HEK293T (cell line): ENCODE data around the gene CRTAP.

Source experiments
- CTCF ChIA-PET: fragments of 350-600 bp; formaldehyde crosslinking; extraction: SDS; loops from one replicate; lab custom pipeline; 2021; ENCODE audit warnings: antibody characterized with exemption, inconsistent platforms; lab: Yijun Ruan, JAX
- POLR2A ChIA-PET: fragments of 350-600 bp; formaldehyde crosslinking; extraction: SDS; loops from one replicate; lab custom pipeline; 2020; ENCODE audit warnings: antibody characterized with exemption, inconsistent platforms; lab: Yijun Ruan, JAX
- DNase-seq: peaks from one replicate; pipeline ENCODE4 v3.0.0; 2012; ENCODE audit warnings: mixed read lengths; ENCODE audit errors: extremely low spot score
- ARNT ChIP-seq: fragments of 450-650 bp; IDR thresholded peaks from 2 replicates; pipeline ENCODE4 v1.6.1; 2017; ENCODE audit warnings: mild to moderate bottlenecking
- BHLHE40 ChIP-seq: fragments of 450-650 bp; IDR thresholded peaks from 2 replicates; pipeline ENCODE4 v1.6.1; 2016; ENCODE audit warnings: mild to moderate bottlenecking, moderate library complexity, borderline replicate concordance
- CTBP1 ChIP-seq: fragments of 450-650 bp; IDR thresholded peaks from 2 replicates; pipeline ENCODE4 v1.6.1; 2016; ENCODE audit warnings: borderline replicate concordance
- ELF4 ChIP-seq: fragments of 450-650 bp; IDR thresholded peaks from 2 replicates; pipeline ENCODE4 v1.6.1; 2017; ENCODE audit warnings: antibody characterized with exemption
- FOXA1 ChIP-seq: fragments of 450-650 bp; IDR thresholded peaks from 2 replicates; pipeline ENCODE4 v1.6.1; 2016; ENCODE audit warnings: mild to moderate bottlenecking
- FOXK2 ChIP-seq: fragments of 450-650 bp; IDR thresholded peaks from 2 replicates; pipeline ENCODE4 v1.6.1; 2016; ENCODE audit warnings: mild to moderate bottlenecking
- FOXM1 ChIP-seq: fragments of 450-650 bp; IDR thresholded peaks from 2 replicates; pipeline ENCODE4 v1.6.1; 2017; ENCODE audit warnings: mild to moderate bottlenecking, borderline replicate concordance
- HDGF ChIP-seq: fragments of 450-650 bp; IDR thresholded peaks from 2 replicates; pipeline ENCODE4 v1.6.1; 2017; ENCODE audit warnings: antibody characterized with exemption, borderline replicate concordance
- L3MBTL2 ChIP-seq: fragments of 450-650 bp; conservative IDR thresholded peaks from 2 replicates; pipeline ENCODE4 v1.6.1; 2016; ENCODE audit warnings: mild to moderate bottlenecking
- LEF1 ChIP-seq: fragments of 450-650 bp; IDR thresholded peaks from 2 replicates; pipeline ENCODE4 v1.6.1; 2017; ENCODE audit warnings: mild to moderate bottlenecking, borderline replicate concordance
- NFRKB ChIP-seq: fragments of 450-650 bp; IDR thresholded peaks from 2 replicates; pipeline ENCODE4 v1.6.1; 2016; ENCODE audit warnings: mild to moderate bottlenecking, moderate library complexity
- SP1 ChIP-seq: fragments of 450-650 bp; IDR thresholded peaks from 2 replicates; pipeline ENCODE4 v1.6.1; 2017
- SUZ12 ChIP-seq: fragments of 450-650 bp; IDR thresholded peaks from 2 replicates; pipeline ENCODE4 v1.6.1; 2016; ENCODE audit warnings: mild to moderate bottlenecking
- TARDBP ChIP-seq: fragments of 450-650 bp; IDR thresholded peaks from 2 replicates; pipeline ENCODE4 v1.6.1; 2016
- ZNF384 ChIP-seq: fragments of 450-650 bp; IDR thresholded peaks from 2 replicates; pipeline ENCODE4 v1.6.1; 2016
- TF ChIP-seq, protein P1 (sequence below): fragments of 450-650 bp; IDR thresholded peaks from 2 replicates; pipeline ENCODE4 v1.6.1; 2016

CRTAP gene

DNA sequence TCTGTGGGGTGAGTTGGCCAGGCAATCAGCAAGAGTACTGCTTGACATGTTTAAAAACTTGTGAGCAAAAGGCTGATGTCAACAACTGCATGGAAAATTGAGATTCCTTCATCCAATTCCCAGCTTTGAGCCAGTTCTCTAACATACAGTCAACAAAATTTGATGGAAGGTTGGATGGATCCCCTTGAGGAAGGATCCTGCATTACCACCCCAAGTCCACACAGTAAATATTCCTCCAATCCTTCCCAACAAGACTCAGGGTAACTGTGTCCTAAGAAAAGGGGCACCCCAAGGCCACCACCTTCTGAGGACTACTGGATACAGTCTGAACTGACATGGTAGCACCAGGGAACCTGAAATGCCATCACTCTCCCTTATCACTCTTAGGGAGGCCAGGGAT lies 32.0 kb upstream of the CRTAP start:
- CTCF ChIA-PET = no interaction called here
- POLR2A ChIA-PET = no interaction called here
- no peak for DNase-seq
- TF ChIP-seq FOXM1 (no peak), FOXA1 (no peak), SUZ12 (no peak), SP1 (no peak), BHLHE40 (no peak), NFRKB (no peak), CTBP1 (no peak), L3MBTL2 (no peak), FOXK2 (no peak), LEF1 (no peak), TARDBP (no peak), HDGF (no peak), ELF4 (no peak)
- TF ChIP-seq, protein P1, sequence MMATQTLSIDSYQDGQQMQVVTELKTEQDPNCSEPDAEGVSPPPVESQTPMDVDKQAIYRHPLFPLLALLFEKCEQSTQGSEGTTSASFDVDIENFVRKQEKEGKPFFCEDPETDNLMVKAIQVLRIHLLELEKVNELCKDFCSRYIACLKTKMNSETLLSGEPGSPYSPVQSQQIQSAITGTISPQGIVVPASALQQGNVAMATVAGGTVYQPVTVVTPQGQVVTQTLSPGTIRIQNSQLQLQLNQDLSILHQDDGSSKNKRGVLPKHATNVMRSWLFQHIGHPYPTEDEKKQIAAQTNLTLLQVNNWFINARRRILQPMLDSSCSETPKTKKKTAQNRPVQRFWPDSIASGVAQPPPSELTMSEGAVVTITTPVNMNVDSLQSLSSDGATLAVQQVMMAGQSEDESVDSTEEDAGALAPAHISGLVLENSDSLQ = no peak

DNA sequence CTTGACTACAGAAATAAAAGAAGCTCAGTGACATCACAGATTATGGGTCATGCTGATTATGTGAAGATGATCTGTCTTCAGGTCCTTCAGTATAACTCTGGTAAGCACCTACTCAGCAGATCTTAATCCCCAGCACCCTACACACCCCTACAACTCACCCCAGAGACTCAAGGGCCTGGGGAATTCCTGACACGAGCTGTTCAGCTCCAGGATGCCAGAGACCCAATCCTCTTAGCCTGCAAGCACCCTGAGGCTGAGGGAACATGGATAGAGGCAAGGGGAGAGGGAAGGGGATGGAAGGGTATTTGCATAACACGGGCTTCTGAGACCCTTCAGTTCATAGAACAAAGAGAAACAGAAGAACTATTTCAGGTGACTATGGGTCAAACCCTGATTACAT lies 29.9 kb upstream of the CRTAP start:
- TF ChIP-seq LEF1 = no peak
- no peak for TF ChIP-seq ELF4
- TF ChIP-seq, protein P1 = no peak
- no peak for TF ChIP-seq NFRKB
- no peak for TF ChIP-seq FOXM1
- TF ChIP-seq ARNT = no peak
- TF ChIP-seq FOXA1 = no peak
- no peak for TF ChIP-seq SUZ12
- no peak for TF ChIP-seq TARDBP
- no peak for TF ChIP-seq ZNF384
- no peak for TF ChIP-seq L3MBTL2
- no peak for TF ChIP-seq SP1
- no peak for TF ChIP-seq FOXK2
- CTCF ChIA-PET = interaction anchor here (1.2 kb wide), 1 partner anchor 10 kb away, joined by 8 read pairs; no protein-coding TSS in a partner anchor
- DNase-seq = no peak
- POLR2A ChIA-PET = interaction anchor here (1.3 to 1.5 kb wide), 2 partner anchors 12 to 16 kb away, joined by 3 to 6 read pairs; partner anchors contain the start of genes GLB1 and TMPPE

DNA sequence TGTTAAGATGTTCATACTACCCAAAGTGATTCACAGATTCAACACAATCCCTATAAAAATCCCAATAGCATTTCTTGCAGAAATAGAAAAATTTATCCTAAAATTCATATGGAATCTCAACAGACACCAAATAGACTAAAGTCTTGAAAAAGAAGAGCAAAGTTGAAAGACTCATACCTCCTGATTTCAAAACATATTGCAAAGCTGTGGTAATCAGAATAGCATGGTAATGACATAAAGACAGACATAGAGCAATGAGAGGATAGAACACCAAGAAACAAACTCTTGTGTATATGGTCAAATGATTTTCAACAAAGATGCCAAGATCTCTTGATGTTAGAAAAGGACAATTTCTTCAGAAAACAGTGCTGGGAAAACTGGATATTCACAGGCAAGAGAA lies 25.1 kb upstream of the CRTAP start:
- ChIA-PET CTCF (no interaction called here), POLR2A (no interaction called here)
- DNase-seq = no peak
- TF ChIP-seq ELF4 = no peak
- no peak for TF ChIP-seq HDGF
- TF ChIP-seq BHLHE40 = no peak
- no peak for TF ChIP-seq TARDBP
- TF ChIP-seq CTBP1 = no peak
- TF ChIP-seq ZNF384 = no peak
- TF ChIP-seq SUZ12 = no peak
- no peak for TF ChIP-seq SP1
- no peak for TF ChIP-seq LEF1
- TF ChIP-seq FOXM1 = no peak
- TF ChIP-seq FOXK2 = no peak

- TF ChIP-seq FOXA1 (no peak), FOXK2 (no peak), TARDBP (no peak), L3MBTL2 (no peak), BHLHE40 (no peak), FOXM1 (no peak), SP1 (no peak), SUZ12 (no peak), NFRKB (no peak), LEF1 (no peak), ZNF384 (no peak), ARNT (no peak), ELF4 (no peak), CTBP1 (no peak), HDGF (no peak)
- TF ChIP-seq, protein P1 = no peak
- CTCF ChIA-PET = interaction anchor here (1.1 kb wide), 1 partner anchor 15 kb away, joined by 3 read pairs; no protein-coding TSS in a partner anchor
- POLR2A ChIA-PET = no interaction called here
- DNase-seq = no peak
Observed at GRCh38 chr3:33089515-33089914, 24.3 kb upstream of the CRTAP start.

GRCh38 chr3:33091746-33092145 lies 22.1 kb upstream of the CRTAP start:
- TF ChIP-seq ZNF384 (no peak), ARNT (no peak), NFRKB (no peak), BHLHE40 (no peak), L3MBTL2 (no peak), FOXA1 (no peak), TARDBP (no peak), SUZ12 (no peak), HDGF (no peak), CTBP1 (no peak), ELF4 (no peak), FOXK2 (no peak), LEF1 (no peak), FOXM1 (no peak), SP1 (no peak)
- TF ChIP-seq, protein P1 = no peak
- CTCF ChIA-PET = interaction anchor here (0.7 kb wide), 1 partner anchor 12 kb away, joined by 4 read pairs; no protein-coding TSS in a partner anchor
- DNase-seq = no peak
- POLR2A ChIA-PET = no interaction called here
